H9 (cell line): ENCODE measurements around the gene DLG2. TPM values are rescaled to one million over a fixed set of nuclear protein-coding genes. Genes with fewer than 3 reads are reported as not detected.

ENCODE experiments used
- DNase-seq: peaks from one replicate; pipeline ENCODE4 v3.0.0-alpha.2; 2017
- H2AFZ ChIP-seq: one replicate; pipeline ENCODE4 v1.6.1; 2013; ENCODE audit warnings: mild to moderate bottlenecking, low read length, control low read depth, moderate library complexity
- H2AK5ac ChIP-seq: 2 replicates; pipeline ENCODE4 v1.6.1; 2013; ENCODE audit warnings: low read length, control low read depth, mixed read lengths; ENCODE audit not compliant: insufficient read length
- H2BK120ac ChIP-seq: one replicate; pipeline ENCODE4 v1.6.1; 2013; ENCODE audit warnings: low read depth, mild to moderate bottlenecking, low read length, control low read depth, inconsistent platforms; ENCODE audit not compliant: poor library complexity, severe bottlenecking
- H2BK12ac ChIP-seq: 2 replicates; pipeline ENCODE4 v1.6.1; 2013; ENCODE audit warnings: low read length, control low read depth, mixed read lengths, low read depth; ENCODE audit not compliant: insufficient read length
- H2BK15ac ChIP-seq: 2 replicates; pipeline ENCODE4 v1.6.1; 2013; ENCODE audit warnings: low read depth, low read length, control low read depth
- H2BK20ac ChIP-seq: one replicate; pipeline ENCODE4 v1.6.1; 2013; ENCODE audit warnings: low read depth, mild to moderate bottlenecking, low read length, control low read depth, inconsistent platforms; ENCODE audit not compliant: poor library complexity, severe bottlenecking
- H2BK5ac ChIP-seq: 2 replicates; pipeline ENCODE4 v1.6.1; 2013; ENCODE audit warnings: low read length, control low read depth, mixed read lengths; ENCODE audit not compliant: insufficient read length
- H3K14ac ChIP-seq: 2 replicates; pipeline ENCODE4 v1.6.1; 2013; ENCODE audit warnings: low read length, control low read depth; ENCODE audit not compliant: insufficient read depth
- H3K18ac ChIP-seq: 2 replicates; pipeline ENCODE4 v1.6.1; 2013; ENCODE audit warnings: low read depth, mild to moderate bottlenecking, mixed read lengths, low read length, control low read depth; ENCODE audit not compliant: insufficient read length
- H3K23ac ChIP-seq: 2 replicates; pipeline ENCODE4 v1.6.1; 2013; ENCODE audit warnings: low read length, control low read depth, mixed read lengths, low read depth; ENCODE audit not compliant: insufficient read length
- H3K23me2 ChIP-seq: 2 replicates; pipeline ENCODE4 v1.6.1; 2013; ENCODE audit warnings: low read depth, mild to moderate bottlenecking, mixed read lengths, low read length, control low read depth; ENCODE audit not compliant: insufficient read length, poor library complexity, severe bottlenecking
- H3K27ac ChIP-seq: 2 replicates; pipeline ENCODE4 v1.5.1; 2013; ENCODE audit warnings: low read length, control low read depth, mixed read lengths, low read depth; ENCODE audit not compliant: insufficient read length
- H3K27me3 ChIP-seq: 2 replicates; pipeline ENCODE4 v1.6.1; 2013; ENCODE audit warnings: low read length, control low read depth, inconsistent platforms; ENCODE audit not compliant: insufficient read depth
- H3K4ac ChIP-seq: 2 replicates; pipeline ENCODE4 v1.6.1; 2013; ENCODE audit warnings: low read depth, mild to moderate bottlenecking, control low read depth, inconsistent platforms, low read length, moderate library complexity
- H3K4me1 ChIP-seq: 2 replicates; pipeline ENCODE4 v1.6.1; 2013; ENCODE audit warnings: low read length, control low read depth, inconsistent platforms; ENCODE audit not compliant: insufficient read depth
- H3K4me2 ChIP-seq: 2 replicates; pipeline ENCODE4 v1.6.1; 2013; ENCODE audit warnings: low read length, control low read depth, mixed read lengths; ENCODE audit not compliant: insufficient read length, insufficient read depth
- H3K56ac ChIP-seq: 2 replicates; pipeline ENCODE4 v1.6.1; 2013; ENCODE audit warnings: low read depth, mild to moderate bottlenecking, mixed read lengths, low read length, control low read depth; ENCODE audit not compliant: insufficient read length
- H3K79me1 ChIP-seq: 2 replicates; pipeline ENCODE4 v1.6.1; 2013; ENCODE audit warnings: low read depth, mild to moderate bottlenecking, moderate library complexity, low read length, control low read depth, inconsistent platforms; ENCODE audit not compliant: insufficient read depth, poor library complexity, severe bottlenecking
- H3K79me2 ChIP-seq: 2 replicates; pipeline ENCODE4 v1.6.1; 2013; ENCODE audit warnings: low read length, control low read depth, inconsistent platforms; ENCODE audit not compliant: insufficient read depth
- H3K9ac ChIP-seq: 2 replicates; pipeline ENCODE4 v1.6.1; 2013; ENCODE audit warnings: low read length, control low read depth, mixed read lengths; ENCODE audit not compliant: insufficient read length; ENCODE audit errors: extremely low read depth
- H3K9me3 ChIP-seq: one replicate; pipeline ENCODE4 v1.6.1; 2013; ENCODE audit warnings: low read depth, low read length, inconsistent platforms; ENCODE audit not compliant: control insufficient read depth
- H3T11ph ChIP-seq: one replicate; pipeline ENCODE4 v1.6.1; 2013; ENCODE audit warnings: mild to moderate bottlenecking, low read length, control low read depth, inconsistent platforms
- H4K20me1 ChIP-seq: one replicate; pipeline ENCODE4 v1.6.1; 2013; ENCODE audit not compliant: control insufficient read depth, insufficient read length, insufficient read depth
- H4K5ac ChIP-seq: 2 replicates; pipeline ENCODE4 v1.6.1; 2013; ENCODE audit warnings: low read depth, mild to moderate bottlenecking, mixed read lengths, low read length, control low read depth; ENCODE audit not compliant: insufficient read length
- H4K8ac ChIP-seq: replicated peaks from 2 replicates; pipeline ENCODE4 v1.6.1; 2013; ENCODE audit warnings: low read length, control low read depth, mixed read lengths, low read depth; ENCODE audit not compliant: insufficient read length
- H4K91ac ChIP-seq: 2 replicates; pipeline ENCODE4 v1.6.1; 2013; ENCODE audit warnings: low read depth, mild to moderate bottlenecking, moderate library complexity, mixed read lengths, low read length, control low read depth; ENCODE audit not compliant: insufficient read length
- H3K27ac Mint-ChIP-seq, 3 experiments: 2 replicates in 2 of 3; 3 replicates in 1 of 3; pipeline ENCODE4 v1.8.0; 2020 to 2021; ENCODE audit warnings: mixed read lengths in 3 of 3, mild to moderate bottlenecking in 1 of 3, moderate library complexity in 1 of 3
- H3K27me3 Mint-ChIP-seq: 2 replicates; pipeline ENCODE4 v1.8.0; 2021; ENCODE audit warnings: low read depth, mild to moderate bottlenecking, moderate library complexity, mixed read lengths
- H3K36me3 Mint-ChIP-seq, 3 experiments: 2 replicates in 2 of 3; 3 replicates in 1 of 3; pipeline ENCODE4 v1.8.0; 2020 to 2021; ENCODE audit warnings: low read depth in 3 of 3, mixed read lengths in 3 of 3; ENCODE audit not compliant: insufficient read depth in 1 of 3
- H3K4me1 Mint-ChIP-seq, 2 experiments: 2 replicates each; pipeline ENCODE4 v1.8.0; 2020; ENCODE audit warnings: mixed read lengths in 2 of 2
- H3K4me3 Mint-ChIP-seq, 2 experiments: 2 replicates in 1 of 2; 3 replicates in 1 of 2; pipeline ENCODE4 v1.8.0; 2020 to 2021; ENCODE audit warnings: mild to moderate bottlenecking in 2 of 2, mixed read lengths in 2 of 2, moderate library complexity in 1 of 2
- H3K9me3 Mint-ChIP-seq, 2 experiments: 2 replicates in 1 of 2; 3 replicates in 1 of 2; pipeline ENCODE4 v1.8.0; 2020; ENCODE audit warnings: mild to moderate bottlenecking in 2 of 2, mixed read lengths in 2 of 2, moderate library complexity in 1 of 2
- CTCF ChIP-seq: fragments of 200-600 bp; sonication (generic); conservative IDR thresholded peaks from 3 replicates; pipeline ENCODE4 v1.8.0; 2021; ENCODE audit warnings: antibody characterized with exemption, mild to moderate bottlenecking
- WGBS: extraction: QIAGEN DNeasy Blood & Tissue Kit; methylation state at CpG from one replicate; pipeline ENCODE4 v1.1.7; 2013; ENCODE audit warnings: missing lambda C conversion rate, low lambda C conversion rate, mixed read lengths; ENCODE audit not compliant: insufficient read length; ENCODE audit errors: extremely low coverage; 5-methylcytosine and 5-hydroxymethylcytosine counted together
- total RNA-seq: library from RNA; stranded (reverse); gene quantifications from 2 replicates; pipeline ENCODE4 v1.2.1, GENCODE V29; 2021

DLG2 gene
- total RNA-seq, 1 experiment from 2014 or later = 8.0 TPM

GRCh38 chr11:83951521-83951920 lies 1675.6 kb downstream of the DLG2 start:
- no peak overlapping the region for H4K8ac ChIP-seq
- H3T11ph ChIP-seq = no peak overlapping the region
- Mint-ChIP-seq H3K9me3 (no peaks in the 10 kb centered on the region), H3K36me3 (peaks cover 0 to 2% (median 0%) of the 10 kb centered on the region in 3 experiments; a peak in 1 of 7 replicates), H3K4me1 (peaks cover 21 to 25% of the 10 kb centered on the region in 2 experiments), H3K27ac (peak overlapping the region in 2 of 3 experiments; percentile 6 to 8; a peak in 2 of 7 replicates), H3K27me3 (no peaks in the 10 kb centered on the region), H3K4me3 (no peak overlapping the region)
- H2BK15ac ChIP-seq = no peak overlapping the region
- no peak overlapping the region for H2BK12ac ChIP-seq
- no peak overlapping the region for H3K14ac ChIP-seq
- no peak overlapping the region for H2AK5ac ChIP-seq
- WGBS = no CpG with 5 or more reads among the region's 1 CpG
- DNase-seq = no peak
- H3K9me3 ChIP-seq = no peaks in the 10 kb centered on the region
- H2BK120ac ChIP-seq = no peak overlapping the region
- TF ChIP-seq CTCF = no peak
- no peak overlapping the region for H2BK5ac ChIP-seq
- H3K23ac ChIP-seq = no peak overlapping the region
- no peaks in the 10 kb centered on the region for H3K79me1 ChIP-seq
- H2AFZ ChIP-seq = no peak overlapping the region
- no peaks in the 10 kb centered on the region for H3K23me2 ChIP-seq
- no peak overlapping the region for H4K5ac ChIP-seq
- peaks cover 3% of the 10 kb centered on the region; the same call in 1 of the 2 replicates for H3K4me1 ChIP-seq
- no peak overlapping the region for H3K9ac ChIP-seq
- no peak overlapping the region for H3K27ac ChIP-seq
- H2BK20ac ChIP-seq = no peak overlapping the region
- no peaks in the 10 kb centered on the region for H3K27me3 ChIP-seq
- H3K4ac ChIP-seq = no peak overlapping the region
- H3K18ac ChIP-seq = no peak overlapping the region
- H3K79me2 ChIP-seq = no peaks in the 10 kb centered on the region
- no peaks in the 10 kb centered on the region for H4K20me1 ChIP-seq
- H3K4me2 ChIP-seq = no peak overlapping the region
- H4K91ac ChIP-seq = no peak overlapping the region
- H3K56ac ChIP-seq = no peak overlapping the region
